NCI-H460 (cell line): Measurements from ENCODE around the gene IFRD2. TPM values are rescaled to one million over a fixed set of nuclear protein-coding genes. Genes with fewer than 3 reads are reported as not detected.
"Not testable (repeated sequence)": the region's sequence is repeated elsewhere in the genome, so short reads cannot be mapped to it uniquely, and the experiment has no call there.

ENCODE experiments used
- DNase-seq: peaks from one replicate; pipeline ENCODE4 v3.0.0-alpha.2; 2016; ENCODE audit warnings: low read depth; ENCODE audit errors: extremely low read depth
- total RNA-seq: library from RNA; depleted of rRNA; stranded (reverse); fragments of >200 nt; shearing (Covaris generic); gene quantifications from 2 replicates; pipeline ENCODE4 v1.2.3, GENCODE V29; 2014

The IFRD2 gene
- total RNA-seq, 1 experiment from 2014 or later = 116 TPM

- DNase-seq = no peak
Observed at GRCh38 chr3:50256978-50257890, 35.0 kb downstream of the IFRD2 start.

- DNase-seq = no peak
Observed at GRCh38 chr3:50255251-50255615, 37.0 kb downstream of the IFRD2 start.

- no peak for DNase-seq
Observed at GRCh38 chr3:50254577-50255250, 37.5 kb downstream of the IFRD2 start.

GRCh38 chr3:50251220-50251619 lies 41.0 kb downstream of the IFRD2 start:
- DNase-seq = no peak

GRCh38 chr3:50250514-50250913 lies 41.7 kb downstream of the IFRD2 start:
- no peak for DNase-seq

- no peak for DNase-seq
Observed at GRCh38 chr3:50249457-50249856, 42.8 kb downstream of the IFRD2 start.

- peak; percentile 32 for DNase-seq
Observed at GRCh38 chr3:50248387-50248786, 43.8 kb downstream of the IFRD2 start.

- no peak for DNase-seq
Observed at GRCh38 chr3:50246517-50246954, 45.7 kb downstream of the IFRD2 start.

GRCh38 chr3:50245831-50246516 lies 46.3 kb downstream of the IFRD2 start:
- peak; percentile 63 for DNase-seq

GRCh38 chr3:50245251-50245745 lies 46.9 kb downstream of the IFRD2 start:
- DNase-seq = no peak

- DNase-seq = not testable (repeated sequence)
Observed at GRCh38 chr3:50244813-50245212, 47.4 kb downstream of the IFRD2 start.

- no peak for DNase-seq
Observed at GRCh38 chr3:50243543-50243895, 48.7 kb downstream of the IFRD2 start.

- no peak for DNase-seq
Observed at GRCh38 chr3:50242851-50243542, 49.2 kb downstream of the IFRD2 start.

- no peak for DNase-seq
Observed at GRCh38 chr3:50242381-50242770, 49.9 kb downstream of the IFRD2 start.

- DNase-seq = no peak
Observed at GRCh38 chr3:50241713-50242380, 50.4 kb downstream of the IFRD2 start.

- DNase-seq = no peak
Observed at GRCh38 chr3:50241163-50241562, 51.1 kb downstream of the IFRD2 start.

- no peak for DNase-seq
Observed at GRCh38 chr3:50239649-50240048, 52.6 kb downstream of the IFRD2 start.

GRCh38 chr3:50238549-50239026 lies 53.6 kb downstream of the IFRD2 start:
- DNase-seq = no peak

- peak; percentile 46 for DNase-seq
Observed at GRCh38 chr3:50237754-50238548, 54.3 kb downstream of the IFRD2 start.
